ENCODE data around the gene HRG.

DNA sequence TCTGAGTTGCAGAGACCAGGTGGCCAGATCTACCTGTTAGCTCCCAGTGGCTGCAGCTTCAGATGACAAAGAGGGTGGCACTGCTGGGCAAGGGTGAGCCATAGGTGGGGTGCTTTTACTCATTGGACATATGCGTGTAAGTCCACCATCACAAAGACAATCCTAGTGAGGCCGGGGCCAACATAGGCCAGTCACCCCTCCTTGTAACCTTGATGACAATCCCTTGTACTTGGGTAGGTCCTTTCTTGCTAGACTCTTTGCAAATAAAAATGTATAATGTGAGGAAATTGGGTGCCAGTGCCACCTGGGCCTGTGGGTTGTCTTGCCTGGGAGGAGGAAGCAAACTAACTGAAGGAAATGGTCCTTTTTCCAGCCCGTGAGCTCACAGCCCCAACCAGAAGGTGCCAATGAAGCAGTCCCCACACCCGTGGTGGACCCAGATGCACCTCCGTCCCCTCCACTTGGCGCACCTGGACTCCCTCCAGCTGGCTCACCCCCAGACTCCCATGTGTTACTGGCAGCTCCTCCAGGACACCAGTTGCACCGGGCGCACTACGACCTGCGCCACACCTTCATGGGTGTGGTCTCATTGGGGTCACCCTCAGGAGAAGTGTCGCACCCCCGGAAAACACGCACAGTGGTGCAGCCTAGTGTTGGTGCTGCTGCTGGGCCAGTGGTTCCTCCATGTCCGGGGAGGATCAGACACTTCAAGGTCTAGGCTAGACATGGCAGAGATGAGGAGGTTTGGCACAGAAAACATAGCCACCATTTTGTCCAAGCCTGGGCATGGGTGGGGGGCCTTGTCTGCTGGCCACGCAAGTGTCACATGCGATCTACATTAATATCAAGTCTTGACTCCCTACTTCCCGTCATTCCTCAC is 45.4 kb upstream of the HRG start:
- TF ChIP-seq POLR2AphosphoS5 (IDR thresholded peaks at IDR 0.05; ENCODE audit: low read depth, low read length) (no peak), TAF1 (IDR thresholded peaks at IDR 0.05; ENCODE audit: borderline replicate concordance, insufficient read depth, low read length) (no peak), SIN3A (IDR thresholded peaks at IDR 0.05; ENCODE audit: borderline replicate concordance, insufficient read depth, low read length) (no peak)

All from PFSK-1 (cell line).